ENCODE measurements around the gene CEP192.
"Not testable (repeated sequence)": the region's sequence is repeated elsewhere in the genome, so short reads cannot be mapped to it uniquely, and the experiment has no call there.

Gene CEP192

DNA sequence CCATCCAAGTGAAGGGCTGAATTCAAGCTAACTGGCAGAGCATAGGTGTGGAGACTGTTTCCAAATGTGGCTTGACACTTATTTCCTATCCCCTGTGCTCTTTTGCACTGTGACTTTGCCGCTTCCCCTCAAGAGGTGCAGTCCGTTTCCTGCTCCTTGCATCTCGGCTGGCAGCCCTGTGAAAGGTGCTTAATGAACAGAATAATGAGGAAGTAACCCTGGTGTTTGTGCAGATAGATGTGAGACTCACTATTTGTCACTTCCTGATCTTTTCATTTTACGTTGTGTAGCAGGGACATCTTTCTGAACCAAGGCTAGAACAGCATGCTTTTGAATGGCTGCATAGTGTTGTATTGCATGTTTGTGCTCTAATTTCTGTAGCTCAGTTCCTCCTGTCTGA is 60.8 kb downstream of the CEP192 start:
- Histone ChIP-seq H3K9me3 (ENCODE audit: control insufficient read depth in 2 of 2, low read length in 2 of 2) (no peaks in the 10 kb centered on the region), H3K27ac (ENCODE audit: low read depth in 2 of 2, low read length in 2 of 2) (no peak overlapping the region), H3K4me3 (ENCODE audit: low read length in 2 of 2) (no peak overlapping the region)

DNA sequence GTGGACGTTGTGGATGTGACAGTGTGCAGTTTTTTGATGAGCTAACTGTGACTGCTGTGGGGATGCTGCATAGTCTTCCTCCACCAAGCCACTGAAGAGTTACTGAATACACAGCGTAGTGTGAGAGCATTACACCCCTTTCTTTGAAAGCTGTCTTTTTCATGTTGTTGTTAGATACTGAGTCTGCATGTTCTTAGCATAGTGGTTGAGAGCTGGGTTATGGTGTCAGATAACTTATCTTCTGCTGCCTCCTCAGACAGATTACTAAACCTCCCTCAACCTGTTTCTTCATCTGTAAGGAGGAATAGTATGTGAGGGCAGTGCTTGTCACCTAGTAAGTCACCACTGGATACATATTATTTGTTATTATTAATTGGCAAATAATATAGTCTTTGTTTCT is 63.2 kb downstream of the CEP192 start:
- Histone ChIP-seq H3K4me1 (ENCODE audit: control insufficient read depth in 2 of 2, insufficient read depth in 2 of 2, low read length in 2 of 2) (no peaks in the 10 kb centered on the region), H3K9me3 (ENCODE audit: control insufficient read depth in 2 of 2, low read length in 2 of 2) (no peaks in the 10 kb centered on the region), H3K27me3 (ENCODE audit: control insufficient read depth in 2 of 2, insufficient read depth in 2 of 2, low read length in 2 of 2) (no peaks in the 10 kb centered on the region), H3K36me3 (ENCODE audit: control insufficient read depth in 2 of 2, insufficient read depth in 2 of 2, low read length in 2 of 2) (peaks cover 65 to 70% of the 10 kb centered on the region in 2 donors), H3K4me3 (ENCODE audit: low read length in 2 of 2) (no peak overlapping the region), H3K27ac (ENCODE audit: low read depth in 2 of 2, low read length in 2 of 2) (no peak overlapping the region), H3K9ac (ENCODE audit: low read depth in 1 of 2, low read length in 2 of 2) (no peak overlapping the region)

More for the DNA sequence above, 60.8 kb downstream of the CEP192 start:
- H3K4me1 ChIP-seq (ENCODE audit: control insufficient read depth in 2 of 2, insufficient read depth in 2 of 2, low read length in 2 of 2): no peaks in the 10 kb centered on the region
- H3K36me3 ChIP-seq (ENCODE audit: control insufficient read depth in 2 of 2, insufficient read depth in 2 of 2, low read length in 2 of 2): peaks cover 64 to 76% of the 10 kb centered on the region in 2 donors
- no peak overlapping the region for H3K9ac ChIP-seq (ENCODE audit: low read depth in 1 of 2, low read length in 2 of 2)
- H3K27me3 ChIP-seq (ENCODE audit: control insufficient read depth in 2 of 2, insufficient read depth in 2 of 2, low read length in 2 of 2): no peaks in the 10 kb centered on the region

DNA sequence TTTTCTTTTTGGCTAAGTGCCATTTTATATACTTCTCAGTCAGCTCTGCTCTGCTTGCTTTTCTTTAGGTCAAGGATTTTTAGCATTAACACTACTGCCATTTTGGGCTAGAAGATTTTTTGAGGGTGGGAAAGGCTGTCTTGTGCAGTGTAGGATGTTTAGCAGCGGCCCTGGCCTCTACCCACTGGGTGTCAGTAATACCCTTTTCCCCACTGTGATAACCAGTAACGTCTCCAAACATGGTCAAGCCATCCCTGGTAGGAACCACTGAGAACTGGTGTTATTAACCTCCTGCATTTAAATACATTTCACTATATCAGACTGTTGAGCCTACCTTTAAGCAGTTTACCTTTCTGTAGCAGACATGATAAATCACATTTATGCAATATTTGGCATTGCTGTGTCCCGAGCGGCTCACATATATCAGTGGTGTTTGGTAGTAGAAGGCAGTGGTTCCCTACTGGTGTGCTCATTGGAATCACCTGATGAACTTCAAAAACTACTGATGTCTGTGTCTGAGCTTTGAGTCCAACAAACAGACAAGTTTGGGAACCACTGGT is 70.5 kb downstream of the CEP192 start:
- Histone ChIP-seq H3K27ac (ENCODE audit: low read depth in 2 of 2, low read length in 2 of 2) (no peak overlapping the region), H3K9me3 (ENCODE audit: control insufficient read depth in 2 of 2, low read length in 2 of 2) (no peaks in the 10 kb centered on the region), H3K27me3 (ENCODE audit: control insufficient read depth in 2 of 2, insufficient read depth in 2 of 2, low read length in 2 of 2) (no peaks in the 10 kb centered on the region), H3K9ac (ENCODE audit: low read depth in 1 of 2, low read length in 2 of 2) (no peak overlapping the region), H3K36me3 (ENCODE audit: control insufficient read depth in 2 of 2, insufficient read depth in 2 of 2, low read length in 2 of 2) (peaks cover 39 to 40% of the 10 kb centered on the region in 2 donors), H3K4me3 (ENCODE audit: low read length in 2 of 2) (no peak overlapping the region), H3K4me1 (ENCODE audit: control insufficient read depth in 2 of 2, insufficient read depth in 2 of 2, low read length in 2 of 2) (no peaks in the 10 kb centered on the region)

DNA sequence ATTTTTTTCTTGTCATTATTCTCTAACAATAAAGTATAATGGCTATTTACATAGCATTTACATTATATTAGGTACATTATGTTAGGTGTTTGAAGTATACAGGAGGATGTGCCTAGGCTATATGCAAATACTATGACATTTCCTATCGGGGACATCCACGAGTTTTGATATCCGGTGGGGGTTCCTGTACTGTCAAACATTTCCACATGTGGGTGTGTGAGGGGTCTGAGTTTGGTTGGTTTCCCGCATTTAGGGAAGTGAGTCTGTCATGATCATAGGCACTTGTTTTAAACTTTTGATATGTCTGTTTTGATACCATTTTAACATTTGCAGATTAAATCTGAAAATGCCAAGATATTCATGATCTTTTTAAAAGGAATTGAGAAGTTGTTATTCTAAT is 76.0 kb downstream of the CEP192 start:
- no peak overlapping the region for H3K4me3 ChIP-seq (ENCODE audit: low read length in 2 of 2)
- H3K4me1 ChIP-seq (ENCODE audit: control insufficient read depth in 2 of 2, insufficient read depth in 2 of 2, low read length in 2 of 2): no peaks in the 10 kb centered on the region
- no peaks in the 10 kb centered on the region for H3K9me3 ChIP-seq (ENCODE audit: control insufficient read depth in 2 of 2, low read length in 2 of 2)
- no peak overlapping the region for H3K27ac ChIP-seq (ENCODE audit: low read depth in 2 of 2, low read length in 2 of 2)
- no peaks in the 10 kb centered on the region for H3K27me3 ChIP-seq (ENCODE audit: control insufficient read depth in 2 of 2, insufficient read depth in 2 of 2, low read length in 2 of 2)
- no peak overlapping the region for H3K9ac ChIP-seq (ENCODE audit: low read depth in 1 of 2, low read length in 2 of 2)
- peaks cover 48 to 50% of the 10 kb centered on the region in 2 donors for H3K36me3 ChIP-seq (ENCODE audit: control insufficient read depth in 2 of 2, insufficient read depth in 2 of 2, low read length in 2 of 2)

DNA sequence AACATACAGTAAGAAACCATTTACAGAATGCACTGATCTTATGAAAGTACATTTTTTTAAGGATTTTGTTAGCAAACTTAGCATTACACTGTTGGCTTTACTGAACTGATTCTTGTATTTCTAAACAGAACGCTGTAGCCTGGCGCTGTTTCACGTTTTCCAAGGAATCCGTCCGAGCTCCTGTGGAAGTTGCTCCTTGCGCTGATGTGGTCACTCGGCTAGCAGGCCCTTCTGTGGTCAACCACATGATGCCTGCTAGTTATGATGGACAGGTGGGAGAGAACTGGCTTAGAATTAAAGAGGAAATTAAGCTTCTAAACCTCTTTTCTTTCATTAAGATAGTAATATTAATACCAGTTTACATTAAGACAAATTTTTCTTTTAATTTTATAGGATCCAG is 76.8 kb downstream of the CEP192 start:
- no peaks in the 10 kb centered on the region for H3K9me3 ChIP-seq (ENCODE audit: control insufficient read depth in 2 of 2, low read length in 2 of 2)
- no peak overlapping the region for H3K27ac ChIP-seq (ENCODE audit: low read depth in 2 of 2, low read length in 2 of 2)
- no peaks in the 10 kb centered on the region for H3K27me3 ChIP-seq (ENCODE audit: control insufficient read depth in 2 of 2, insufficient read depth in 2 of 2, low read length in 2 of 2)
- H3K9ac ChIP-seq (ENCODE audit: low read depth in 1 of 2, low read length in 2 of 2): no peak overlapping the region
- no peak overlapping the region for H3K4me3 ChIP-seq (ENCODE audit: low read length in 2 of 2)
- peaks cover 53 to 54% of the 10 kb centered on the region in 2 donors for H3K36me3 ChIP-seq (ENCODE audit: control insufficient read depth in 2 of 2, insufficient read depth in 2 of 2, low read length in 2 of 2)
- no peaks in the 10 kb centered on the region for H3K4me1 ChIP-seq (ENCODE audit: control insufficient read depth in 2 of 2, insufficient read depth in 2 of 2, low read length in 2 of 2)

DNA sequence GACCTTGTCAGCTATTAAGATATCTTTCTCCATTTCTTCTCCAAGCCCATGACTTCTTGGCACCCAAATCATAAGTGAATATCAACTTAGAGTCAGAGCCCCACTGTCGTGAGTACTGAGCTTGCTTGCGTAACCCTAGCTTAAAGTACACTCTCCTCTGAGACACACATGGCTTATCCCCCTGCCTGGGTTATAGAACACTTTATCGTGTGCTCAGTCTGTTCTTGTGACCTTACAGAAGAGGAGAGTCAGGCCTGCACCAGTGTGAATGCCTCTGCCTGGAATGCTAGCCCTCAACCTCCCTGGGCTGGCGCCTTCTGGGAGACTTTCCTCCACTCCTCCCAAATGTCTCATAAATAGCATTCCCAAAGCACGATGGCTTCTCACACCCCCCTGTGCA is 79.3 kb downstream of the CEP192 start:
- H3K27ac ChIP-seq (ENCODE audit: low read depth in 2 of 2, low read length in 2 of 2): no peak overlapping the region
- no peaks in the 10 kb centered on the region for H3K27me3 ChIP-seq (ENCODE audit: control insufficient read depth in 2 of 2, insufficient read depth in 2 of 2, low read length in 2 of 2)
- H3K9me3 ChIP-seq (ENCODE audit: control insufficient read depth in 2 of 2, low read length in 2 of 2): no peaks in the 10 kb centered on the region
- H3K9ac ChIP-seq (ENCODE audit: low read depth in 1 of 2, low read length in 2 of 2): no peak overlapping the region
- peaks cover 69 to 72% of the 10 kb centered on the region in 2 donors for H3K36me3 ChIP-seq (ENCODE audit: control insufficient read depth in 2 of 2, insufficient read depth in 2 of 2, low read length in 2 of 2)
- H3K4me1 ChIP-seq (ENCODE audit: control insufficient read depth in 2 of 2, insufficient read depth in 2 of 2, low read length in 2 of 2): no peaks in the 10 kb centered on the region
- no peak overlapping the region for H3K4me3 ChIP-seq (ENCODE audit: low read length in 2 of 2)

DNA sequence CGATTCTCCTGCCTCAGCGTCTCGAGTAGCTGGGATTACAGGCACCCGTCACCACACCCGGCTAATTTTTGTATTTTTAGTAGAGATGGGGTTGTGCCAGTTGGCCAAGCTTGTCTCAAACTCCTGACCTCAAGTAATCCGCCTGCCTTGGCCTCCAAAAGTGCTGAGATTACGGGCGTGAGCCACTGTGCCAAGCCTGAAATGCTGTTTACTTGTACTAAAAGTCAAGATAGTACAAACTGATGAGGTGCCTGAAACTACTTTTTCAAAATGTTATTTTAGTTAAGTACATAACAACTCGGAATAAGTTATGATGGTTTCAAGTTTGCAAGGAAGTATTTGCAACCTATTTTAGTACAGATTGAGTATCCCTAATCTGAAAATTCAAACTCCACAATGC is 85.7 kb downstream of the CEP192 start:
- Histone ChIP-seq H3K27me3 (ENCODE audit: control insufficient read depth in 2 of 2, insufficient read depth in 2 of 2, low read length in 2 of 2) (no peaks in the 10 kb centered on the region), H3K9me3 (ENCODE audit: control insufficient read depth in 2 of 2, low read length in 2 of 2) (no peaks in the 10 kb centered on the region), H3K4me3 (ENCODE audit: low read length in 2 of 2) (no peak overlapping the region), H3K36me3 (ENCODE audit: control insufficient read depth in 2 of 2, insufficient read depth in 2 of 2, low read length in 2 of 2) (peaks cover 29 to 30% of the 10 kb centered on the region in 2 donors), H3K4me1 (ENCODE audit: control insufficient read depth in 2 of 2, insufficient read depth in 2 of 2, low read length in 2 of 2) (no peaks in the 10 kb centered on the region), H3K9ac (ENCODE audit: low read depth in 1 of 2, low read length in 2 of 2) (no peak overlapping the region), H3K27ac (ENCODE audit: low read depth in 2 of 2, low read length in 2 of 2) (no peak overlapping the region)

DNA sequence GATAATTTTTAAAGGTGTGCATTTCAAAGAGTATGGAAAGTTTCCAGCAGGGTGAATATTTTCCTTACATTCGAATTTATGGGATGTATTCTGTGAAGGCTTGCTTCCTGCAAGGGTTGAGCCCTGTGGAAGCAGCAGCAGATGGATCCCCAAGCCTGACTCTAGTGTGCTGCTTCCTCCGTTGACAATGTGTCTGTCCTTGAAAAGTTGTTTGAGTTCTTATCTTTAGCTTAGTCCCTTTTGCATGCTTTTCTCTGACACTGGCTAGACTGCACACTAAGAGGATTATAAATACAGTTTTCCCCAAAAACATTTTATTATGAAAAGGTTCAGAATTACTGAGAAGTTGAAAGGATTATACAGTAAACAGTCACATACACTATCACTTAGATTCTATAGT is 86.3 kb downstream of the CEP192 start:
- no peaks in the 10 kb centered on the region for H3K27me3 ChIP-seq (ENCODE audit: control insufficient read depth in 2 of 2, insufficient read depth in 2 of 2, low read length in 2 of 2)
- H3K4me1 ChIP-seq (ENCODE audit: control insufficient read depth in 2 of 2, insufficient read depth in 2 of 2, low read length in 2 of 2): no peaks in the 10 kb centered on the region
- H3K9me3 ChIP-seq (ENCODE audit: control insufficient read depth in 2 of 2, low read length in 2 of 2): no peaks in the 10 kb centered on the region
- no peak overlapping the region for H3K27ac ChIP-seq (ENCODE audit: low read depth in 2 of 2, low read length in 2 of 2)
- H3K4me3 ChIP-seq (ENCODE audit: low read length in 2 of 2): no peak overlapping the region
- peaks cover 24 to 25% of the 10 kb centered on the region in 2 donors for H3K36me3 ChIP-seq (ENCODE audit: control insufficient read depth in 2 of 2, insufficient read depth in 2 of 2, low read length in 2 of 2)
- H3K9ac ChIP-seq (ENCODE audit: low read depth in 1 of 2, low read length in 2 of 2): no peak overlapping the region

DNA sequence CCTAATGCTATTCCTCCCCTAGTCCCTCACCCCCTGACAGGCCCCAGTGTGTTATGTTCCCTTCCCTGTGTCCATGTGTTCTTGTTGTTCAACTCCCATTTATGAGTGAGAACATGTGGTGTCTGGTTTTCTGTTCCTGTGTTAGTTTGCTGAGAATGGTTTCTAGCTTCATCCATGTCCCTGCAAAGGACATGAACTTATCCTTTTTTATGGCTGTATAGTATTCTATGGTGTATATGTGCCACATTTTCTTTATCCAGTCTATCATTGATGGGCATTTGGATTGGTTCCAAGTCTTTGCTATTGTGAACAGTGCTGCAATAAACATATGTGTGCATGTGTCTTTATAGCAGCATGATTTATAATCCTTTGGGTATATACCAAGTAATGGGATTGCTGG is 86.9 kb downstream of the CEP192 start:
- not testable (repeated sequence) for H3K4me1 ChIP-seq (ENCODE audit: control insufficient read depth in 2 of 2, insufficient read depth in 2 of 2, low read length in 2 of 2); H3K9me3 ChIP-seq (ENCODE audit: control insufficient read depth in 2 of 2, low read length in 2 of 2); H3K27ac ChIP-seq (ENCODE audit: low read depth in 2 of 2, low read length in 2 of 2); H3K27me3 ChIP-seq (ENCODE audit: control insufficient read depth in 2 of 2, insufficient read depth in 2 of 2, low read length in 2 of 2); H3K9ac ChIP-seq (ENCODE audit: low read depth in 1 of 2, low read length in 2 of 2); H3K4me3 ChIP-seq (ENCODE audit: low read length in 2 of 2)
- H3K36me3 ChIP-seq (ENCODE audit: control insufficient read depth in 2 of 2, insufficient read depth in 2 of 2, low read length in 2 of 2): peaks cover 18 to 19% of the 10 kb centered on the region in 2 donors

DNA sequence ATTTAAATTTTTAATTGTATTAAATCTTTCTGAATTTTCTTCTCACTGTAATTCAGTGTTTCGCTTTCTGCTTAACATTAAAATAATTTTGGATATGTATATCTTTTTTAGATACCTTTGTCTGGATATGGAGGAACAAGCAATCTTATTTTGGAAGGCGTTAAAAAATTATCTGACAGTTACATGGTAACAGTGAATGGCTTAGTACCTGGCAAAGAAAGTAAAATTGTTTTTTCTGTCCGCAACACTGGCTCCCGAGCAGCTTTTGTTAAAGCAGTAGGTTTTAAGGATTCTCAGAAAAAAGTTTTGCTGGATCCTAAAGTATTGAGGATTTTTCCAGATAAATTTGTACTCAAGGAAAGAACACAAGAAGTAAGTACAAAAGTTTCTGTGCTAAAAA is 95.7 kb downstream of the CEP192 start:
- Histone ChIP-seq H3K4me1 (ENCODE audit: control insufficient read depth in 2 of 2, insufficient read depth in 2 of 2, low read length in 2 of 2) (no peaks in the 10 kb centered on the region), H3K9me3 (ENCODE audit: control insufficient read depth in 2 of 2, low read length in 2 of 2) (no peaks in the 10 kb centered on the region), H3K27me3 (ENCODE audit: control insufficient read depth in 2 of 2, insufficient read depth in 2 of 2, low read length in 2 of 2) (no peaks in the 10 kb centered on the region), H3K4me3 (ENCODE audit: low read length in 2 of 2) (no peak overlapping the region), H3K36me3 (ENCODE audit: control insufficient read depth in 2 of 2, insufficient read depth in 2 of 2, low read length in 2 of 2) (peaks cover 12 to 29% of the 10 kb centered on the region in 2 donors), H3K27ac (ENCODE audit: low read depth in 2 of 2, low read length in 2 of 2) (no peak overlapping the region), H3K9ac (ENCODE audit: low read depth in 1 of 2, low read length in 2 of 2) (no peak overlapping the region)

DNA sequence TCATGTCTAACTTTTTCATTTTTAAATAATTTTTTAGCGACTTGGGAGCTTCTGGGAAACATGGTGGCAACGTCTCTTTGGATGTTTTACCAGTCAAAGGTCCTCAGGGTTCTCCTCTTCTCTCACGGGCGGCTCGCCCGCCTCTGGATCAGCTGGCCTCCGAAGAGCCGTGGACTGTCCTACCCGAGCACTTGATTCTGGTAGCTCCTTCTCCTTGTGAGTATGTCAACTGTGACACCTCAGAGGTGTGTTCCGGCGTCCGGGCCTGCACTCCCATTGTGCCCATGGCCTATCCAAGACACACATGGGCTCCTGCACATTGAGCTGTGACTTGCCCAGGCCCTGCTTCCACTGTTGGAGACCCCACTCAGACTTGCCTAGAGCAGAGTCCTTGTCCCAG is 104.3 kb downstream of the CEP192 start:
- no peak overlapping the region for H3K4me3 ChIP-seq (ENCODE audit: low read length in 2 of 2)
- H3K27ac ChIP-seq (ENCODE audit: low read depth in 2 of 2, low read length in 2 of 2): no peak overlapping the region
- no peaks in the 10 kb centered on the region for H3K4me1 ChIP-seq (ENCODE audit: control insufficient read depth in 2 of 2, insufficient read depth in 2 of 2, low read length in 2 of 2)
- H3K9me3 ChIP-seq (ENCODE audit: control insufficient read depth in 2 of 2, low read length in 2 of 2): no peaks in the 10 kb centered on the region
- peaks cover 41 to 58% of the 10 kb centered on the region in 2 donors for H3K36me3 ChIP-seq (ENCODE audit: control insufficient read depth in 2 of 2, insufficient read depth in 2 of 2, low read length in 2 of 2)
- no peak overlapping the region for H3K9ac ChIP-seq (ENCODE audit: low read depth in 1 of 2, low read length in 2 of 2)
- H3K27me3 ChIP-seq (ENCODE audit: control insufficient read depth in 2 of 2, insufficient read depth in 2 of 2, low read length in 2 of 2): no peaks in the 10 kb centered on the region

All from mucosa of rectum (tissue), 2 donors.